GM10266 (cell line): ENCODE measurements around the gene IL15RA.

ENCODE experiments used
- DNase-seq: peaks from one replicate; pipeline ENCODE4 v3.0.0; 2012; ENCODE audit errors: extremely low spot score
- TF ChIP-seq, protein P1 (sequence below): IDR thresholded peaks from 2 replicates; pipeline ENCODE4 v1.5.1; 2012; ENCODE audit warnings: mild to moderate bottlenecking, low read depth; ENCODE audit not compliant: control insufficient read depth, insufficient read depth; ENCODE audit errors: missing control alignments

IL15RA gene

DNA sequence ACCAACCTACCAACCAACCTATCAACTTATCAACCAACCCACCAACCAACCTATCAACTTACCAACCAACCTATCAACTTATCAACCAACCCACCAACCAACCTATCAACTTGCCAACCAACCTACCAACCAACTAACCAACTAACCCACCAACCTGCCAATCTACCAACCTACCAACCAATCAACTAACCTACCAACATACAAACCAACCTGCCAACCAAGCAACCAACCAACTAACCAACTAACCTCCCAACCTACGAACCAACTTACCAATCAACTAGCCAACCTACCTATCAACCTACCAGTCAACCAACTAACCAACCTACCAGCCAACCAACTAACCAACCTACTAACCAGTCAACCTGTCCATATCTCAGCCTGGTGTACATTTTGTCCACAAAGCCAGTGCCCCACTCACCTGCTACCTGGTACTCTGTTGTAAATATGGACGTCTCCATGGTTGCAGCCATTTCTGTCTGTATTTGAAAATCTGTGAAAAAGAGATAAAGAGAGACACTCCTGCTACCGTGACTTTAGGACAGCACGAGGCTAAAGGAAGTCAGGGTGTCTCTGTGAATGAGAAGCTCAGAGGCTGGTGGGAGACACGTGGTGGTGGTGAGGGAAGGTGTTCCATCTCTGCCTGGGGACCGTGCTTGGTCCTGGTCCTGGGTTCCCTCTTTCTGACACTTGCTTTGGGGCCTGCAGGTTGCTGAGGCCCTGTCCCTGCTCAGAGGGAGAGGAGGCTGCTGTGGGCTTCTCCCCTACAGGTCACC, 41.9 kb upstream of the IL15RA start:
- TF ChIP-seq, protein P1, sequence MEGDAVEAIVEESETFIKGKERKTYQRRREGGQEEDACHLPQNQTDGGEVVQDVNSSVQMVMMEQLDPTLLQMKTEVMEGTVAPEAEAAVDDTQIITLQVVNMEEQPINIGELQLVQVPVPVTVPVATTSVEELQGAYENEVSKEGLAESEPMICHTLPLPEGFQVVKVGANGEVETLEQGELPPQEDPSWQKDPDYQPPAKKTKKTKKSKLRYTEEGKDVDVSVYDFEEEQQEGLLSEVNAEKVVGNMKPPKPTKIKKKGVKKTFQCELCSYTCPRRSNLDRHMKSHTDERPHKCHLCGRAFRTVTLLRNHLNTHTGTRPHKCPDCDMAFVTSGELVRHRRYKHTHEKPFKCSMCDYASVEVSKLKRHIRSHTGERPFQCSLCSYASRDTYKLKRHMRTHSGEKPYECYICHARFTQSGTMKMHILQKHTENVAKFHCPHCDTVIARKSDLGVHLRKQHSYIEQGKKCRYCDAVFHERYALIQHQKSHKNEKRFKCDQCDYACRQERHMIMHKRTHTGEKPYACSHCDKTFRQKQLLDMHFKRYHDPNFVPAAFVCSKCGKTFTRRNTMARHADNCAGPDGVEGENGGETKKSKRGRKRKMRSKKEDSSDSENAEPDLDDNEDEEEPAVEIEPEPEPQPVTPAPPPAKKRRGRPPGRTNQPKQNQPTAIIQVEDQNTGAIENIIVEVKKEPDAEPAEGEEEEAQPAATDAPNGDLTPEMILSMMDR = no peak

GRCh38 chr10:6018422-6018821, 41.1 kb upstream of the IL15RA start:
- no peak for DNase-seq
- TF ChIP-seq, protein P1 = no peak

More for the DNA sequence above, 41.9 kb upstream of the IL15RA start:
- no peak for DNase-seq

DNA sequence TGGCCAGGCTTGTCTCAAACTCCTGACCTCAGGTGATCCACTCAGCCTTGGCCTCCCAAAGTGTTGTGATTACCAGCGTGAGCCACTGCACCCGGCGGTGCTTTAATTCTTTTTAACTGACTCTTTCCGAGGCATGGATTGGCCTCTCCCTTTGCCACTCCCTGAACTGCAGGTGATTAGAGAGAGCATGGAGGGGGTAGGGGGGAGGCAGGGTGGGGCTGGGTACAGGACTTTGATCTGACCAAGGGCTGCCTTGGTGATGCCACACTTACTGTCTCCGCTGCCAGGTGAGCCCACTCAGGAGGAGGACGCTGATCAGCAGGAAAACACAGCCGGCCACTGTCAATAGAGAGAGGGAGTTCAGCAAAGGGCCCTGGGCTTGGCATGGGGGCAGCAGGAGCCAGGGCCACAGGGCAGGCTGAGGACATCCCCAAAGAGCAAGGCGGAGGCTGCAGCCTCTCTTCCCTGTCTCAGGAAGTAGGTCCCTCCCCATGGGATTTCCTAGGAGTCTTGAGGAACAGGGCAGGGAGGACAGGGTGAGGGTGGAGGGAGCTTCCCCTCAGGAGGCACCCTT, 40.5 kb upstream of the IL15RA start:
- TF ChIP-seq, protein P1 = no peak
- no peak for DNase-seq

DNA sequence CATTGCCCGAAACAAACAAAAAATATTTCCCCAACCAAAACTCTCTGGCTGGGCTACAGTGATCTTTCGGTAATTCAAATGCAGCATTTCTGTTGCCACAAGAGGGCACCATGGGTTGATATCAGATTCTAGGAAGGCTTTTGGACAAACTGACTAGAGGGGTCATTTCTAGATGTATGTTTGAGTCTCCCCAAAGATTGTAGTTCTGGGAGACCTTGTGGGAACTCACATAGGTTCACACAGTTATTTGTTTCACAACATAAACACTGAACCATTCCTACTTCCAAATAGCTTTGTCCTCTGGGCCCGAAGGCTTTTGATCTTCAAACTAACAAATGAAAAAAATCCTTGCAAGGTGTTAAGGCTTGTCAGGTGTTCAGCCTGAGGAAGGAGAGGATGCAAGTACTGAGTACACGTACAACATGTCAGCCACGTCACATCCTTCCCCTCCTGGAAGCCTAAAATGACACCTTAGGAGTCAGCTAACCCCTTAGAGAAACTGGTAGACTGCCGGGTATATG, 37.0 kb upstream of the IL15RA start:
- TF ChIP-seq, protein P1 = peak; percentile 77

GRCh38 chr10:6013413-6014192, 36.3 kb upstream of the IL15RA start:
- DNase-seq = no peak
- TF ChIP-seq, protein P1 = no peak

More for the DNA sequence above, 37.0 kb upstream of the IL15RA start:
- DNase-seq = peak; percentile 81

DNA sequence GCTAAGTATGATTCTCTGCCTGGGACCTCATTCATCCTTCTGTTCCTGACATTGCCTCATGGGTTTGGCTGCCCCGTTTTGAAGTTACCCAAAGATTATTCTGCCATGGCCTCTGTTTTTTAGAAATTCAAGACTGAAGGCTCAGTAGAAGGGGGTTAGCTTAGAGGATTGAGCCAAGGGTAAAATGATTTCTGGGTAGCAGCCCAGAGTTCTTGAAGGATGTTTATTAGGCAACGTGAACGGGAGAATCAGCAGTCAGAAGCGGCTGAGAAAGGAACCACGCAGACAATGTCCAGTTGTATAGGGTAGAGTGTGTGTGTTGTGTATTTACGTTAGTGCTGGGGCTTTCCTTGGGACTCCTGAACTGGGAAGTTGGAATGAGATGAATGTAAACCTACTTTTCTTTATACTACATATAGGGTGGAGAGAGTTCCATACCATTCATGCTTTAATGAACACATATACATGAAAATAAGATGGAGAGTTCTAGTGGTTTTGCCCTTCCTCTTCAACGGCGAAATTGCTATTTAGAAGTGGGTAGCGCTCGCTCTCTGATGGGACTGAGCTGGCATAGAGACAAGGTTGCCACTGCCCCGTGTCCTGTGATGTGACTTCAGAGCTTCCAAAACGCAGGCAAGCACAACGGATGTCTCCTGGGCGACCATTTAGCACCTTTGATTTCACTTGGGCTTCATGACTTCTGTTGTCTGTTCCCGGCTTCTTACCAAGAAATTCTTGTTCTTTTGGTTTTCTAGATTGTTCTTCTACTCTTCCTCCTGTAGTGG, 35.0 kb upstream of the IL15RA start:
- TF ChIP-seq, protein P1 = no peak
- no peak for DNase-seq
